Ovary (tissue), 9 donors: Measurements from ENCODE around the gene SLC35C1. TPM values are rescaled to one million over a fixed set of nuclear protein-coding genes. Genes with fewer than 3 reads are reported as not detected.

Source experiments
- DNase-seq, 5 donors: peaks; one replicate each; pipeline ENCODE4 v3.0.0-alpha.2; 2019 to 2020
- H3K27ac ChIP-seq, 2 donors: fragments of 200-600 bp; one replicate each; pipeline versions ENCODE4 v1.5.1 to v1.8.0; 2019 to 2022
- H3K27me3 ChIP-seq: fragments of 200-600 bp; one replicate; pipeline ENCODE4 v1.8.0; 2022
- H3K36me3 ChIP-seq: fragments of 200-600 bp; sonication (generic); one replicate; pipeline ENCODE4 v1.5.1; 2019
- H3K4me1 ChIP-seq: one replicate; pipeline ENCODE4 v1.8.1; 2013; ENCODE audit warnings: mild to moderate bottlenecking, moderate library complexity; ENCODE audit not compliant: insufficient read depth
- H3K4me3 ChIP-seq: fragments of 200-600 bp; sonication (generic); one replicate; pipeline ENCODE4 v1.5.1; 2017
- H3K9me3 ChIP-seq, 2 donors: fragments of 200-600 bp in 1 of 2; sonication (generic) in 1 of 2; one replicate each; pipeline versions ENCODE4 v1.5.1 to v1.8.1; 2013 to 2019; ENCODE audit warnings: mild to moderate bottlenecking in 1 of 2, moderate library complexity in 1 of 2
- EP300 ChIP-seq: sonication (generic); formaldehyde crosslinking; IDR thresholded peaks from one replicate; pipeline ENCODE4 v1.6.1; 2017; ENCODE audit warnings: antibody characterized with exemption
- POLR2A ChIP-seq: fragments of 450-650 bp; IDR thresholded peaks from one replicate; pipeline ENCODE4 v1.6.1; 2017; ENCODE audit warnings: antibody characterized with exemption, mild to moderate bottlenecking, moderate library complexity
- WGBS, 3 donors: extraction: QIAGEN DNeasy Blood & Tissue Kit in 1 of 3; methylation state at CpG; one replicate each; pipeline versions ENCODE4 v1.1.5 to v1.1.7; 2013 to 2017; 5-methylcytosine and 5-hydroxymethylcytosine counted together
- intact Hi-C, 4 donors: fragments of 100-400 bp; cut with DNase I; formaldehyde crosslinking; loops; one replicate each; pipeline versions ENCODE4 v1.11.0 to v1.15.1; 2022 to 2023
- polyA plus RNA-seq, 2 donors: library from polyadenylated mRNA; stranded (reverse); fragments of 200-250 nt in 1 of 2; fragments of 350-450 nt in 1 of 2; fragmentation: Illumina TruSeq in 1 of 2; extraction: RNeasy Lipid Tissue Mini Kit (QIAGEN cat#74804) in 1 of 2; gene quantifications; one replicate each; pipeline ENCODE4 v1.2.3, GENCODE V29; 2013 to 2014
- total RNA-seq, 7 donors: library from RNA; depleted of rRNA in 2 of 7; stranded (reverse); fragments of >200 nt in 2 of 7; fragmentation: NEBNext Ultra II Directional in 3 of 7; extraction: Animal tissue kit (Norgen Biotek cat#: 25700) in 3 of 7; gene quantifications; one replicate each; pipeline versions ENCODE4 v1.1.0 to v1.2.4, GENCODE V29; 2016 to 2023
- TF ChIP-seq, protein P1 (sequence below), 3 donors: fragments of 450-650 bp in 2 of 3; fragments of 200-600 bp in 1 of 3; IDR thresholded peaks; one replicate each; pipeline versions ENCODE4 v1.5.1 to v1.8.0; 2016 to 2022; ENCODE audit warnings: antibody characterized with exemption in 3 of 3, mild to moderate bottlenecking in 1 of 3
- donor health status: DM: no; HTN: no; CAD: no; lungs with moderate emphysema.
- donor health status: DM: no; HTN: no; CAD: no.
- donor health status: Bipolar disorder and iron deficiency.
- donor health status: DM: yes; HTN: yes; CAD: no.
- donor health status: DM: no; HTN: no; CAD: no.
- donor health status: DM: yes; HTN: yes; CAD: no.

Gene SLC35C1
- total and polyA plus RNA-seq, 9 donors, result 5.9 to 13.8 (median 9.6) TPM

- Histone ChIP-seq H3K36me3 (no peaks in the 10 kb centered on the region), H3K27ac (no peak overlapping the region), H3K4me3 (no peak overlapping the region), H3K9me3 (no peaks in the 10 kb centered on the region), H3K4me1 (no peaks in the 10 kb centered on the region), H3K27me3 (no peaks in the 10 kb centered on the region)
- no peak for DNase-seq
- WGBS, 3 donors, result 78 to 84% (median 82%) methylated on average over 9 of the region's 9 CpGs
- TF ChIP-seq, protein P1, sequence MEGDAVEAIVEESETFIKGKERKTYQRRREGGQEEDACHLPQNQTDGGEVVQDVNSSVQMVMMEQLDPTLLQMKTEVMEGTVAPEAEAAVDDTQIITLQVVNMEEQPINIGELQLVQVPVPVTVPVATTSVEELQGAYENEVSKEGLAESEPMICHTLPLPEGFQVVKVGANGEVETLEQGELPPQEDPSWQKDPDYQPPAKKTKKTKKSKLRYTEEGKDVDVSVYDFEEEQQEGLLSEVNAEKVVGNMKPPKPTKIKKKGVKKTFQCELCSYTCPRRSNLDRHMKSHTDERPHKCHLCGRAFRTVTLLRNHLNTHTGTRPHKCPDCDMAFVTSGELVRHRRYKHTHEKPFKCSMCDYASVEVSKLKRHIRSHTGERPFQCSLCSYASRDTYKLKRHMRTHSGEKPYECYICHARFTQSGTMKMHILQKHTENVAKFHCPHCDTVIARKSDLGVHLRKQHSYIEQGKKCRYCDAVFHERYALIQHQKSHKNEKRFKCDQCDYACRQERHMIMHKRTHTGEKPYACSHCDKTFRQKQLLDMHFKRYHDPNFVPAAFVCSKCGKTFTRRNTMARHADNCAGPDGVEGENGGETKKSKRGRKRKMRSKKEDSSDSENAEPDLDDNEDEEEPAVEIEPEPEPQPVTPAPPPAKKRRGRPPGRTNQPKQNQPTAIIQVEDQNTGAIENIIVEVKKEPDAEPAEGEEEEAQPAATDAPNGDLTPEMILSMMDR (IDR thresholded peaks at IDR 0.05), result no peak
- no peak for TF ChIP-seq POLR2A
- no peak for TF ChIP-seq EP300
- intact Hi-C loops, result loop anchor here in 3 of 4 donors (10.0 kb wide), 2 partner anchors 403 to 443 kb away; no protein-coding TSS in a partner anchor
Observed at GRCh38 chr11:45777127-45777969, 27.6 kb upstream of the SLC35C1 start.

GRCh38 chr11:45778341-45778740 lies 26.6 kb upstream of the SLC35C1 start:
- Histone ChIP-seq H3K4me3 (no peak overlapping the region), H3K36me3 (no peaks in the 10 kb centered on the region), H3K4me1 (no peaks in the 10 kb centered on the region), H3K27me3 (no peaks in the 10 kb centered on the region), H3K27ac (no peak overlapping the region), H3K9me3 (no peaks in the 10 kb centered on the region)
- WGBS, 3 donors, result 88 to 89% (median 89%) methylated on average over 6 of the region's 6 CpGs
- DNase-seq, result no peak
- intact Hi-C loops, result loop anchor here in 3 of 4 donors (10.0 kb wide), 2 partner anchors 404 to 444 kb away; no protein-coding TSS in a partner anchor
- TF ChIP-seq EP300 (no peak), POLR2A (no peak)
- TF ChIP-seq, protein P1 (IDR thresholded peaks at IDR 0.05), result no peak

DNA sequence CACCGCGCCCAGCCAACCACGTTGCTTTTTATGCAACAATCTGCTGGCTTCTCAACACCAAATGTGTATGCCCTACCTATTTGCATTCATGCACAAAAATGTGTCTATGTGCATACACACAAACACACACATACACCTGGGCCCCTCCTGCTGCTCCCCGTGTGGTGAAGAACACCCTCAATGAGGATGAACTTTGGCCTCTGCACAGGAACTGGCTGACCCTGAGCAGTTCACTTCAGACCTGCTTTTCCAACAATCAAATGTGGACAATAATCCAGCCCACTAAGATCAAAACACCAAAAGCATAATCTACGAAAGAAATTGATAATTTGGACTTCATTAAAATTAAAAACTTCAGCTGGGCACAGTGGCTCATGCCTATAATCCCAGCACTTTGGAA lies 25.3 kb upstream of the SLC35C1 start:
- Histone ChIP-seq H3K4me1 (no peaks in the 10 kb centered on the region), H3K27me3 (no peaks in the 10 kb centered on the region), H3K27ac (no peak overlapping the region), H3K36me3 (no peaks in the 10 kb centered on the region), H3K9me3 (no peaks in the 10 kb centered on the region), H3K4me3 (no peak overlapping the region)
- 70 to 77% (median 76%) methylated on average over 5 of the region's 5 CpGs for WGBS, 3 donors
- no peak for DNase-seq
- intact Hi-C loops, result loop anchor here in 3 of 4 donors (10.0 kb wide), 2 partner anchors 405 to 445 kb away; no protein-coding TSS in a partner anchor
- TF ChIP-seq, protein P1 (IDR thresholded peaks at IDR 0.05), result no peak
- TF ChIP-seq EP300 (no peak), POLR2A (no peak)

DNA sequence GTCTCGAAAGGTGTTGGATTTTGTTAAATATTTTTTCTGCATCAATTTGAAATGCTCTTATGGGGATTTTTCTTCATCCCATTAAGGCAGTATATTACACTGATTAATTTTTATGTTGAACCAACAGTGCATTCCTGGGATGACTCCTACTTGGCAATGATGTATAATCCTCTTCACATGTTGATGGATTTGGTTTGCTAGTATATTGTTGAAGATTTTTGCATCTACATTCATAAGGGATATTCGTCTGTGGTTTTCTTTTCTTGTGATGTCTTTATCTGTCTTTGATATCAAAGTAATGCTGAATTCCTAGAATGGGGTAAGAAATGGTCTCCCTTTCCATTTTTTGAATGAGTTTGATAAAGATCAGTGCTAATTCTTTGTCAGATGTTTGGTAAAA lies 18.7 kb upstream of the SLC35C1 start:
- no peaks in the 10 kb centered on the region for H3K36me3 ChIP-seq
- 75 to 80% (median 77%) methylated on average over 2 of the region's 2 CpGs for WGBS, 3 donors
- no peaks in the 10 kb centered on the region for H3K4me1 ChIP-seq
- H3K4me3 ChIP-seq, result no peak overlapping the region
- no peaks in the 10 kb centered on the region for H3K9me3 ChIP-seq
- H3K27me3 ChIP-seq, result no peaks in the 10 kb centered on the region
- intact Hi-C loops, result no loop called here
- DNase-seq, result no peak
- TF ChIP-seq POLR2A (no peak), EP300 (no peak)
- TF ChIP-seq, protein P1 (IDR thresholded peaks at IDR 0.05), result no peak
- no peak overlapping the region for H3K27ac ChIP-seq
